GM12878 (cell line): Measurements from ENCODE around the gene SLC1A5. TPM values are rescaled to one million over a fixed set of nuclear protein-coding genes. Genes with fewer than 3 reads are reported as not detected.
"Not testable (repeated sequence)": the region's sequence is repeated elsewhere in the genome, so short reads cannot be mapped to it uniquely, and the experiment has no call there.

ENCODE experiments used
- ATAC-seq: fragments of 200-7000 bp; cut with Tn5 transposase; 3 replicates; pipeline ENCODE4 v1.9.1; 2020; ENCODE audit warnings: mild to moderate bottlenecking, moderate library complexity
- BruUV-seq: library from RNA; stranded (reverse); fragments of 400-500 nt; replicated peaks from 2 replicates; lab custom pipeline; 2021; lab: Mats Ljungman, UMichigan
- CTCF ChIA-PET: fragments of 300-600 bp; sonication (Branson Sonifier 250); formaldehyde crosslinking; extraction: SDS; loops from one replicate; lab custom pipeline; 2021; ENCODE audit warnings: inconsistent platforms; lab: Yijun Ruan, JAX
- POLR2A ChIA-PET: fragments of 350-600 bp; formaldehyde crosslinking; extraction: SDS; loops from one replicate; lab custom pipeline; 2021; ENCODE audit warnings: inconsistent platforms; lab: Charles Lee
- RAD21 ChIA-PET: fragments of 300-600 bp; sonication (Branson Sonifier 250); formaldehyde crosslinking; loops from one replicate; lab custom pipeline; 2023; ENCODE audit warnings: antibody characterized with exemption; ENCODE audit not compliant: unreplicated experiment; lab: Charles Lee
- SMC1A ChIA-PET: fragments of 300-600 bp; sonication (Branson Sonifier 250); formaldehyde crosslinking; loops from one replicate; lab custom pipeline; 2023; ENCODE audit not compliant: unreplicated experiment, uncharacterized antibody; lab: Charles Lee
- DNase-seq: peaks from one replicate; pipeline ENCODE4 v3.0.0-alpha.2; 2011; ENCODE audit warnings: low read depth, low spot score
- FAIRE-seq: peaks from 3 replicates; lab custom pipeline; 2011; peaks lifted over from hg19 to GRCh38; lab: Jason Lieb, UNC
- H2AFZ ChIP-seq: 2 replicates; pipeline ENCODE4 v1.6.0; 2011; ENCODE audit warnings: low read depth, low read length, control low read depth; ENCODE audit not compliant: control insufficient read depth
- H3K27ac ChIP-seq: 2 replicates; pipeline ENCODE4 v1.5.1; 2011; ENCODE audit warnings: control low read depth; ENCODE audit not compliant: control insufficient read depth, insufficient read depth
- H3K27me3 ChIP-seq, 2 experiments: replicated peaks in 1 of 2; 2 replicates each; pipeline versions ENCODE4 v1.6.0 to v1.6.1; 2011; ENCODE audit warnings: low read length in 1 of 2; ENCODE audit not compliant: control insufficient read depth in 2 of 2, insufficient read depth in 2 of 2
- H3K36me3 ChIP-seq, 2 experiments: 2 replicates each; pipeline ENCODE4 v1.5.1; 2011; ENCODE audit warnings: low read length in 1 of 2; ENCODE audit not compliant: control insufficient read depth in 2 of 2, insufficient read depth in 2 of 2
- H3K4me1 ChIP-seq: 2 replicates; pipeline ENCODE4 v1.6.1; 2011; ENCODE audit warnings: mild to moderate bottlenecking, low read length, moderate library complexity, mixed read lengths; ENCODE audit not compliant: control insufficient read depth, insufficient read depth
- H3K4me2 ChIP-seq: 2 replicates; pipeline ENCODE4 v1.6.0; 2011; ENCODE audit warnings: control low read depth; ENCODE audit not compliant: control insufficient read depth, insufficient read depth
- H3K4me3 ChIP-seq: fragments of 200-600 bp; sonication (generic); 2 replicates; pipeline ENCODE4 v1.5.1; 2016
- H3K79me2 ChIP-seq: 2 replicates; pipeline ENCODE4 v1.6.0; 2011; ENCODE audit warnings: low read length; ENCODE audit not compliant: control insufficient read depth, insufficient read depth
- H3K9ac ChIP-seq: 2 replicates; pipeline ENCODE4 v1.8.0; 2011; ENCODE audit warnings: low read length, control low read depth, mixed read lengths; ENCODE audit not compliant: control insufficient read depth, insufficient read depth
- H3K9me3 ChIP-seq: replicated peaks from 3 replicates; pipeline ENCODE4 v1.5.1; 2011; ENCODE audit warnings: mild to moderate bottlenecking, low read length; ENCODE audit not compliant: control insufficient read depth, insufficient read depth
- H4K20me1 ChIP-seq: 2 replicates; pipeline ENCODE4 v1.6.0; 2011; ENCODE audit not compliant: control insufficient read depth, insufficient read depth
- EP300 ChIP-seq, 2 experiments: fragments of 150-350 bp in 1 of 2; IDR thresholded peaks; 2 replicates each; pipeline ENCODE4 v1.6.1; 2011 to 2012; ENCODE audit warnings: low read depth in 2 of 2, low read length in 2 of 2, borderline replicate concordance in 1 of 2, improper control_type of control experiment in 1 of 2, inconsistent platforms in 1 of 2; ENCODE audit not compliant: control insufficient read depth in 1 of 2
- IRF5 ChIP-seq: fragments of 450-650 bp; IDR thresholded peaks from 2 replicates; pipeline ENCODE4 v1.6.1; 2017; ENCODE audit warnings: borderline replicate concordance
- NR2C1 ChIP-seq: fragments of 450-650 bp; IDR thresholded peaks from 2 replicates; pipeline ENCODE4 v1.6.1; 2017; ENCODE audit warnings: antibody characterized with exemption, mild to moderate bottlenecking, moderate library complexity
- NRF1 ChIP-seq: conservative IDR thresholded peaks from 2 replicates; pipeline ENCODE4 v1.6.1; 2011; ENCODE audit warnings: mild to moderate bottlenecking, low read depth, low read length, improper control_type of control experiment
- POLR2A ChIP-seq: IDR thresholded peaks from 2 replicates; pipeline ENCODE4 v1.6.1; 2011; ENCODE audit warnings: low read depth, mild to moderate bottlenecking, low read length
- RCOR1 ChIP-seq: conservative IDR thresholded peaks from 2 replicates; pipeline ENCODE4 v1.6.1; 2012; ENCODE audit warnings: low read depth, low read length, improper control_type of control experiment
- WGBS: methylation state at CpG from one replicate; pipeline ENCODE4 v1.1.6; 2016; ENCODE audit warnings: low lambda C conversion rate; ENCODE audit not compliant: insufficient replicate concordance, insufficient coverage; ENCODE audit errors: missing lambda C conversion rate; 5-methylcytosine and 5-hydroxymethylcytosine counted together
- in situ Hi-C: fragments of 300-500 bp; cut with MboI; formaldehyde crosslinking; loops from 9 replicates; pipeline ENCODE4 v1.14.3; 2018; ENCODE audit warnings: mixed read lengths
- intact Hi-C: fragments of 100-400 bp; cut with micrococcal nuclease; formaldehyde crosslinking; loops from one replicate; pipeline ENCODE4 v1.14.2; 2022; ENCODE audit not compliant: unreplicated experiment
- polyA plus RNA-seq, 11 experiments: library from polyadenylated mRNA; depleted of rRNA in 4 of 11; unstranded in 6 of 11; stranded (reverse) in 5 of 11; fragments of >200 nt; fragmentation: Nextera tagmentation in 4 of 11; fragmentation: Illumina TruSeq in 1 of 11; extraction: Ambion mirVana in 4 of 11; extraction: Trizol in 1 of 11; gene quantifications; 1 replicate in 1 of 11; 2 replicates in 10 of 11; pipeline versions ENCODE4 v1.2.1 to v1.2.3, GENCODE V29; 2011 to 2016; ENCODE audit warnings: inconsistent platforms in 2 of 11, missing spikeins in 2 of 11, low read depth in 1 of 11
- total RNA-seq, 4 experiments: library from RNA; depleted of rRNA in 3 of 4; stranded (reverse); fragments of >200 nt in 3 of 4; fragmentation: Illumina TruSeq in 1 of 4; extraction: Trizol in 1 of 4; gene quantifications; 2 replicates each; pipeline versions ENCODE4 v1.2.1 to v1.2.3, GENCODE V29; 2013 to 2021

Gene SLC1A5
- total and polyA plus RNA-seq, 10 of the 15 experiments (the other 5 are each of a cell fraction or from before 2014, with no cell fraction given), result 9.1 to 129 (median 60.9) TPM

DNA sequence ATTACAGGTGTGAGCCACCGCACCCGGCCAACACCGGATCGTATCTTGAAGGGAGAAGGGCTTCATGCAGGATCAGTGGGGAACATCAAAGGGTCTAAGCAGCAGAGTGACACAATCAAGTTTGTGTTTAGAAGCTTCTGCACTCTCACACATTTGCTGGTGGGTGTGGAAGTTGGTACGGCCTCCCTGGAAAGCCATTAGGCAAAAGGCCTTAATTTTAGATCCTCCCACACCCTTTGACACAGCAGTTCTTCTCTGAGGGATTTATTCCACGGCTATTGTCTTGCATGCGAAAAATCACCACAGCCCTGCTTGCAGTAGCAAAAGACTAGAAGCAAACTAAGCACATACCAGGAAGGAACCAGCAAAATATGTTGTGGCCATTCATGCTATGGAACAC lies 18.3 kb upstream of the SLC1A5 start (continued):
- TF ChIP-seq EP300 (IDR thresholded peaks at IDR 0.05; ENCODE audit: borderline replicate concordance in 1 of 2, control insufficient read depth in 1 of 2, low read depth in 2 of 2, low read length in 2 of 2) (no peak), IRF5 (no peak), NR2C1 (no peak), POLR2A (no peak), RCOR1 (no peak), NRF1 (no peak)

DNA sequence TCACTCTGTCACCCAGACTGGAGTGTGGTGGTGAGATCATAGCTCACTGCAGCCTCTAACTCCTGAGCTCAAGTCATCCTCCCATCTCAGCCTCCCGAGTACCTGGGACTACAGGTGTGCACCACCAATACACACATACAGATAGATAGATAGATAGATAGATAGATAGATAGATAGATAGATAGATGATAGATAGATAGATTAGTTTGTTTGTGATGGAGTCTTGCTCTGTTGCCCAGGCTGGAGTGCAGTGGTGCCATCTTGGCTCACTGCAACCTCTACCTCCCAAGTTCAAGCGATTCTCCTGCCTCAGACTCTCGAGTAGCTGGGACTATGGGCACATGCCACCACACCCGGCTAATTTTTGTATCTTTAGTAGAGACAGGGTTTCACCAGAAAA lies 16.0 kb upstream of the SLC1A5 start:
- RAD21 ChIA-PET, result interaction anchor here (1.0 to 1.4 kb wide), 2 partner anchors 17 to 36 kb away, joined by 3 to 4 read pairs; no protein-coding TSS in a partner anchor
- H3K4me3 ChIP-seq, BruUV-seq, H4K20me1 ChIP-seq, in situ Hi-C loops, H3K9ac ChIP-seq, H3K79me2 ChIP-seq, intact Hi-C loops, H3K4me2 ChIP-seq, H2AFZ ChIP-seq, H3K4me1 ChIP-seq, FAIRE-seq, H3K27ac ChIP-seq, H3K36me3 ChIP-seq, H3K27me3 ChIP-seq, ATAC-seq, DNase-seq, H3K9me3 ChIP-seq: not testable (repeated sequence)
- 72% methylated on average over 4 of the region's 4 CpGs for WGBS
- SMC1A ChIA-PET, result interaction anchor here (0.9 kb wide), 2 partner anchors 20 to 51 kb away, joined by 3 read pairs; no protein-coding TSS in a partner anchor
- POLR2A ChIA-PET, result interaction anchor here (1.4 to 2.6 kb wide), 3 partner anchors 15 to 25 kb away, joined by 3 to 8 read pairs (median 5); partner anchors contain the start of gene SLC1A5
- CTCF ChIA-PET, result interaction anchor here (0.6 to 1.8 kb wide), 7 partner anchors 20 to 99 kb away, joined by 3 to 6 read pairs (median 4); no protein-coding TSS in a partner anchor
